ENCODE measurements around the gene PCP4L1. TPM values are rescaled to one million over a fixed set of nuclear protein-coding genes. Genes with fewer than 3 reads are reported as not detected.

The PCP4L1 gene
- total RNA-seq, 1 experiment from 2014 or later: not detected

DNA sequence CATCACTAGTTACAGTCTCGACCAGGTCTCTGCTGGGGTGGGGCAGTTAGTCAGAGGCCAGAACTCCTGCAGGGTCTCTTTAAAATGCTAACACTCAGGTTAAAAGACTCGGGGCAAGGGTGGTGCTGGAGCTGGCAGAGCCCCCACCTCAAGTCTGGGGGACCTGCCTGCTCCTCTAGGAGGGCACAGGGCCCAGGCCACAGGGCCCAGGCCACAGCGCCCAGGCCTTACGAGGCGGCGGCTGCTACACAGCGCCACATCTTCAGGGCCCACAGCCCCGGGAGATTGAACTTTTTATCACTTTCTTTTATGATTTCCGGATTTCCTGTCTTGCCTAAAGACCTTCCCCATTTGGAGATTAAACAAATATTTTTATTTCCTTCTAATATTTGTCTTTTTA is 40.8 kb downstream of the PCP4L1 start:
- ATAC-seq (no peak), DNase-seq (ENCODE audit: low read depth, low spot score) (no peak)
- intact Hi-C loops (cut with micrococcal nuclease): no loop called here
- Histone ChIP-seq H3K9me2 (ENCODE audit: insufficient read depth) (no peaks in the 10 kb centered on the region), H3K4me1 (ENCODE audit: control insufficient read depth in 1 of 2, insufficient read depth in 2 of 2, low read length in 2 of 2) (no peaks in the 10 kb centered on the region), H3K27me3 (ENCODE audit: insufficient read depth, low read length) (no peaks in the 10 kb centered on the region), H3K4me2 (ENCODE audit: low read length) (no peak overlapping the region), H3K36me3 (ENCODE audit: control insufficient read depth in 1 of 2, insufficient read depth in 2 of 2, low read length in 2 of 2) (no peaks in the 10 kb centered on the region), H3K9ac (ENCODE audit: low read length) (no peak overlapping the region), H4K20me1 (ENCODE audit: insufficient read depth) (no peaks in the 10 kb centered on the region), H3K4me3 (replicated peaks in 1 of 2; ENCODE audit: low read depth in 1 of 2, low read length in 2 of 2) (no peak overlapping the region), H3K9me3 (ENCODE audit: control insufficient read depth in 1 of 2, insufficient read depth in 1 of 2, low read depth in 1 of 2, low read length in 2 of 2) (no peaks in the 10 kb centered on the region), H2AFZ (ENCODE audit: low read depth, low read length, poor library complexity, severe bottlenecking) (no peak overlapping the region), H3K79me2 (ENCODE audit: insufficient read depth, low read length) (peaks cover 2% of the 10 kb centered on the region; the same call in 1 of the 2 replicates), H3K27ac (ENCODE audit: low read depth, low read length) (no peak overlapping the region)
- RAD21 ChIA-PET (ENCODE audit: low non-redundant PET in 1 of 2, low total read pairs in 2 of 2, uncharacterized antibody in 2 of 2, unreplicated experiment in 2 of 2): no interaction called here
- POLR2A ChIA-PET: no interaction called here
- TF ChIP-seq EGR1 (IDR thresholded peaks at IDR 0.05; ENCODE audit: low read depth): no peak
- TF ChIP-seq, protein P1, sequence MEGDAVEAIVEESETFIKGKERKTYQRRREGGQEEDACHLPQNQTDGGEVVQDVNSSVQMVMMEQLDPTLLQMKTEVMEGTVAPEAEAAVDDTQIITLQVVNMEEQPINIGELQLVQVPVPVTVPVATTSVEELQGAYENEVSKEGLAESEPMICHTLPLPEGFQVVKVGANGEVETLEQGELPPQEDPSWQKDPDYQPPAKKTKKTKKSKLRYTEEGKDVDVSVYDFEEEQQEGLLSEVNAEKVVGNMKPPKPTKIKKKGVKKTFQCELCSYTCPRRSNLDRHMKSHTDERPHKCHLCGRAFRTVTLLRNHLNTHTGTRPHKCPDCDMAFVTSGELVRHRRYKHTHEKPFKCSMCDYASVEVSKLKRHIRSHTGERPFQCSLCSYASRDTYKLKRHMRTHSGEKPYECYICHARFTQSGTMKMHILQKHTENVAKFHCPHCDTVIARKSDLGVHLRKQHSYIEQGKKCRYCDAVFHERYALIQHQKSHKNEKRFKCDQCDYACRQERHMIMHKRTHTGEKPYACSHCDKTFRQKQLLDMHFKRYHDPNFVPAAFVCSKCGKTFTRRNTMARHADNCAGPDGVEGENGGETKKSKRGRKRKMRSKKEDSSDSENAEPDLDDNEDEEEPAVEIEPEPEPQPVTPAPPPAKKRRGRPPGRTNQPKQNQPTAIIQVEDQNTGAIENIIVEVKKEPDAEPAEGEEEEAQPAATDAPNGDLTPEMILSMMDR (IDR thresholded peaks at IDR 0.05 in 2 of 3, conservative IDR thresholded peaks at IDR 0.05 in 1 of 3; ENCODE audit: borderline replicate concordance in 1 of 3, insufficient read depth in 1 of 3, low read depth in 2 of 3, low read length in 2 of 3): no peak
- no peak for TF ChIP-seq FOSL1 (IDR thresholded peaks at IDR 0.05; ENCODE audit: low read depth)
- TF ChIP-seq EZH2phosphoT487 (IDR thresholded peaks at IDR 0.05; ENCODE audit: borderline replicate concordance): no peak
- TF ChIP-seq, protein P2, sequence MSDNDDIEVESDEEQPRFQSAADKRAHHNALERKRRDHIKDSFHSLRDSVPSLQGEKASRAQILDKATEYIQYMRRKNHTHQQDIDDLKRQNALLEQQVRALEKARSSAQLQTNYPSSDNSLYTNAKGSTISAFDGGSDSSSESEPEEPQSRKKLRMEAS (IDR thresholded peaks at IDR 0.05): no peak
- no peak for TF ChIP-seq CBX3 (IDR thresholded peaks at IDR 0.05; ENCODE audit: low read depth)
- no peak for TF ChIP-seq SIN3A (IDR thresholded peaks at IDR 0.05; ENCODE audit: low read depth)
- no TSS peak for BruUV-seq (replicated peaks)
- CTCF ChIA-PET: no interaction called here

DNA sequence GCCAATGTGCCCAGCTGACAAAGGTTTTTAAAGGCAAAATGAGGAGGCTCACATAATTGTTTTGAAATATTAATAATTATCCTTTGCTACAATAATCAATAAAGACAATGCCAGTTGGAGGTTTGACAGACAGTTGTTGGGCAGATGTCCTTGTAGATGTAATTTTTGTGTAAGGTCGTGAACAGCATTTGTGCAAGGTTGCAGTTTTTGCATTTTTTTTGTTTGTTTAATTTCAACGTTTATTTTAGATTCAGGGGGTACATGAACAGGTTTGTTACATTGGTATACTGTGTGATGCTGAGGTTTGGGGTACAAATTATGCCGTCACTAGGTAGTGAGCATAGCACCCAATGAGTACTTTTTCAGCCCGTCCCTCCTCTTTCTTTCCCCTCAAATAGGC is 41.9 kb downstream of the PCP4L1 start:
- H3K4me2 ChIP-seq (ENCODE audit: low read length): no peak overlapping the region
- H3K9me2 ChIP-seq (ENCODE audit: insufficient read depth): no peaks in the 10 kb centered on the region
- no peak overlapping the region for H3K27ac ChIP-seq (ENCODE audit: low read depth, low read length)
- H2AFZ ChIP-seq (ENCODE audit: low read depth, low read length, poor library complexity, severe bottlenecking): no peak overlapping the region
- peaks cover 4 to 8% of the 10 kb centered on the region in 2 experiments; a peak in 3 of 4 replicates for H3K4me1 ChIP-seq (ENCODE audit: control insufficient read depth in 1 of 2, insufficient read depth in 2 of 2, low read length in 2 of 2)
- H4K20me1 ChIP-seq (ENCODE audit: insufficient read depth): no peaks in the 10 kb centered on the region
- ChIA-PET POLR2A (no interaction called here), RAD21 (ENCODE audit: low non-redundant PET in 1 of 2, low total read pairs in 2 of 2, uncharacterized antibody in 2 of 2, unreplicated experiment in 2 of 2) (no interaction called here), CTCF (no interaction called here)
- H3K9me3 ChIP-seq (ENCODE audit: control insufficient read depth in 1 of 2, insufficient read depth in 1 of 2, low read depth in 1 of 2, low read length in 2 of 2): no peaks in the 10 kb centered on the region
- ATAC-seq (no peak), DNase-seq (ENCODE audit: low read depth, low spot score) (no peak)
- no peaks in the 10 kb centered on the region for H3K36me3 ChIP-seq (ENCODE audit: control insufficient read depth in 1 of 2, insufficient read depth in 2 of 2, low read length in 2 of 2)
- H3K9ac ChIP-seq (ENCODE audit: low read length): no peak overlapping the region
- peaks cover 6% of the 10 kb centered on the region for H3K79me2 ChIP-seq (ENCODE audit: insufficient read depth, low read length)
- intact Hi-C loops (cut with micrococcal nuclease): no loop called here
- TF ChIP-seq ELF1 (IDR thresholded peaks at IDR 0.05; ENCODE audit: borderline replicate concordance, low read depth) (no peak), SP1 (IDR thresholded peaks at IDR 0.05; ENCODE audit: low read depth) (no peak), ZFX (IDR thresholded peaks at IDR 0.05) (no peak), CBX3 (IDR thresholded peaks at IDR 0.05; ENCODE audit: low read depth) (no peak), FOSL1 (IDR thresholded peaks at IDR 0.05; ENCODE audit: low read depth) (no peak), SRF (IDR thresholded peaks at IDR 0.05; ENCODE audit: low read depth) (no peak), YY1 (IDR thresholded peaks at IDR 0.05; ENCODE audit: extremely low read depth, insufficient replicate concordance, low read depth, low read length) (no peak)
- TF ChIP-seq, protein P1 (IDR thresholded peaks at IDR 0.05 in 2 of 3, conservative IDR thresholded peaks at IDR 0.05 in 1 of 3; ENCODE audit: borderline replicate concordance in 1 of 3, insufficient read depth in 1 of 3, low read depth in 2 of 3, low read length in 2 of 3): no peak
- no peaks in the 10 kb centered on the region for H3K27me3 ChIP-seq (ENCODE audit: insufficient read depth, low read length)
- BruUV-seq (replicated peaks): no TSS peak
- no peak overlapping the region for H3K4me3 ChIP-seq (replicated peaks in 1 of 2; ENCODE audit: low read depth in 1 of 2, low read length in 2 of 2)

Data from HCT116 (cell line).